22Rv1 (cell line): ENCODE data around the gene EMCN.

Experiments
- H3K27ac ChIP-seq: fragments of 450-650 bp; 2 replicates; pipeline ENCODE4 v1.5.1; 2017
- CTCF ChIP-seq: fragments of 450-650 bp; IDR thresholded peaks from 2 replicates; pipeline ENCODE4 v1.5.1; 2017; ENCODE audit warnings: mild to moderate bottlenecking
- ZFX ChIP-seq: fragments of 450-650 bp; IDR thresholded peaks from 2 replicates; pipeline ENCODE4 v1.6.1; 2017; ENCODE audit warnings: antibody characterized with exemption, borderline replicate concordance

Gene EMCN

GRCh38 chr4:100494166-100494565 lies 23.7 kb downstream of the EMCN start:
- TF ChIP-seq ZFX (no peak), CTCF (no peak)
- peak overlapping the region; percentile 99 for H3K27ac ChIP-seq

- peak overlapping the region; percentile 99 for H3K27ac ChIP-seq
- no peak for TF ChIP-seq ZFX
- TF ChIP-seq CTCF = no peak
Observed at GRCh38 chr4:100493756-100494155, 24.1 kb downstream of the EMCN start.

- H3K27ac ChIP-seq = peak overlapping the region; percentile 99
- TF ChIP-seq ZFX (no peak), CTCF (no peak)
Observed at GRCh38 chr4:100492129-100492528, 25.7 kb downstream of the EMCN start.

GRCh38 chr4:100489305-100489704 lies 28.5 kb downstream of the EMCN start:
- H3K27ac ChIP-seq = no peak overlapping the region
- TF ChIP-seq CTCF (no peak), ZFX (no peak)

GRCh38 chr4:100486496-100486895 lies 31.3 kb downstream of the EMCN start:
- H3K27ac ChIP-seq = peak overlapping the region; percentile 24

GRCh38 chr4:100483796-100484195 lies 34.0 kb downstream of the EMCN start:
- peak overlapping the region; percentile 19; the same call in 1 of the 2 replicates for H3K27ac ChIP-seq
- TF ChIP-seq ZFX (no peak), CTCF (no peak)

More at GRCh38 chr4:100486496-100486895, 31.3 kb downstream of the EMCN start:
- TF ChIP-seq ZFX (no peak), CTCF (no peak)

- no peak overlapping the region for H3K27ac ChIP-seq
- TF ChIP-seq ZFX (no peak), CTCF (no peak)
Observed at GRCh38 chr4:100479971-100480370, 37.9 kb downstream of the EMCN start.
